Stomach (tissue), 9 donors: ENCODE measurements around the gene SORCS1. TPM values are rescaled to one million over a fixed set of nuclear protein-coding genes. Genes with fewer than 3 reads are reported as not detected.

Source experiments
- DNase-seq, 2 donors: peaks; one replicate each; pipeline versions ENCODE4 v3.0.0 to v3.0.0-alpha.2; 2013 to 2019
- H3K27ac ChIP-seq, 5 donors: fragments of 200-600 bp in 4 of 5; sonication (generic) in 4 of 5; one replicate each; pipeline ENCODE4 v1.5.1; 2013 to 2019; ENCODE audit warnings: mild to moderate bottlenecking in 1 of 5, moderate library complexity in 1 of 5
- H3K27me3 ChIP-seq, 3 donors: fragments of 200-600 bp; sonication (generic); one replicate each; pipeline ENCODE4 v1.5.1; 2017 to 2019; ENCODE audit warnings: mixed run types in 1 of 3
- H3K36me3 ChIP-seq, 4 donors: fragments of 200-600 bp; sonication (generic); 1 replicate in 3 of 4; 2 replicates in 1 of 4; pipeline ENCODE4 v1.5.1; 2016 to 2019
- H3K4me1 ChIP-seq, 4 donors: fragments of 200-600 bp; sonication (generic); one replicate each; pipeline ENCODE4 v1.5.1; 2016 to 2019
- H3K4me3 ChIP-seq, 4 donors: fragments of 200-600 bp; sonication (generic) in 3 of 4; one replicate each; pipeline ENCODE4 v1.5.1; 2016 to 2019; ENCODE audit warnings: mild to moderate bottlenecking in 1 of 4
- H3K9me3 ChIP-seq, 4 donors: fragments of 200-600 bp; sonication (generic); one replicate each; pipeline ENCODE4 v1.5.1; 2016 to 2019
- CTCF ChIP-seq, 7 experiments: fragments of 450-650 bp in 4 of 7; fragments of 200-600 bp in 3 of 7; sonication (generic) in 3 of 7; IDR thresholded peaks; one replicate each; pipeline ENCODE4 v1.5.1; 2016 to 2019; ENCODE audit warnings: antibody characterized with exemption in 7 of 7, control low read depth in 2 of 7, mild to moderate bottlenecking in 1 of 7
- EP300 ChIP-seq: sonication (generic); formaldehyde crosslinking; IDR thresholded peaks from one replicate; pipeline ENCODE4 v1.6.1; 2017; ENCODE audit warnings: antibody characterized with exemption
- POLR2A ChIP-seq, 4 donors: fragments of 450-650 bp; IDR thresholded peaks; one replicate each; pipeline ENCODE4 v1.6.1; 2016; ENCODE audit warnings: antibody characterized with exemption in 4 of 4, control low read depth in 2 of 4, mild to moderate bottlenecking in 1 of 4, moderate library complexity in 1 of 4
- POLR2AphosphoS5 ChIP-seq, 3 donors: sonication (generic); formaldehyde crosslinking; IDR thresholded peaks; one replicate each; pipeline ENCODE4 v1.6.1; 2016; ENCODE audit warnings: antibody characterized with exemption in 3 of 3
- WGBS, 5 donors: extraction: QIAGEN DNeasy Blood & Tissue Kit in 3 of 5; methylation state at CpG; one replicate each; pipeline versions ENCODE4 v1.1.5 to v1.1.7; 2013 to 2018; 5-methylcytosine and 5-hydroxymethylcytosine counted together
- intact Hi-C: fragments of 100-400 bp; cut with DNase I; formaldehyde crosslinking; loops from one replicate; pipeline ENCODE4 v1.15.1; 2023; ENCODE audit warnings: low total_unique reads
- polyA plus RNA-seq, 3 donors: library from polyadenylated mRNA; stranded (reverse); fragments of 200-250 nt; gene quantifications; one replicate each; pipeline ENCODE4 v1.2.3, GENCODE V29; 2013
- total RNA-seq, 5 donors: library from RNA; depleted of rRNA; stranded (reverse); fragments of >200 nt; gene quantifications; one replicate each; pipeline versions ENCODE4 v1.1.0 to v1.2.3, GENCODE V29; 2014 to 2016
- donor health status: healthy with polysubstance abuse.
- donor health status: Bipolar disorder and iron deficiency.
- donor health status: healthy.

SORCS1 gene
- total and polyA plus RNA-seq, 8 donors: 0.25 to 10.1 (median 0.69) TPM

- Histone ChIP-seq H3K36me3 (no peaks in the 10 kb centered on the region), H3K4me1 (peaks cover 0 to 43% (median 17%) of the 10 kb centered on the region in 4 donors), H3K27me3 (no peaks in the 10 kb centered on the region), H3K4me3 (no peak overlapping the region), H3K9me3 (no peaks in the 10 kb centered on the region), H3K27ac (peak overlapping the region in 3 of 5 donors; percentile 15 to 60 (median 35))
- DNase-seq: peak; percentile 26 to 56
- 21 to 35% (median 26%) methylated on average over 7 of the region's 7 CpGs for WGBS, 5 donors
- intact Hi-C loops: no loop called here
- no peak for TF ChIP-seq CTCF (IDR thresholded peaks at IDR 0.05)
- TF ChIP-seq POLR2A (IDR thresholded peaks at IDR 0.05): no peak
- no peak for TF ChIP-seq POLR2AphosphoS5 (IDR thresholded peaks at IDR 0.05)
- no peak for TF ChIP-seq EP300
Observed at GRCh38 chr10:106897719-106898118, 266.8 kb downstream of the SORCS1 start.

GRCh38 chr10:106894692-106895091 is 269.8 kb downstream of the SORCS1 start:
- WGBS, 5 donors: 12 to 37% (median 22%) methylated on average over 1 of the region's 1 CpG
- H3K9me3 ChIP-seq: no peaks in the 10 kb centered on the region
- peak in 1 of 2 donors; percentile 18 for DNase-seq
- no peak overlapping the region for H3K4me3 ChIP-seq
- peaks cover 0 to 43% (median 17%) of the 10 kb centered on the region in 4 donors for H3K4me1 ChIP-seq
- H3K27me3 ChIP-seq: no peaks in the 10 kb centered on the region
- TF ChIP-seq CTCF (IDR thresholded peaks at IDR 0.05) (no peak), POLR2A (IDR thresholded peaks at IDR 0.05) (no peak), POLR2AphosphoS5 (IDR thresholded peaks at IDR 0.05) (no peak), EP300 (no peak)
- H3K27ac ChIP-seq: peak overlapping the region in 3 of 5 donors; percentile 21 to 57 (median 23)
- intact Hi-C loops: no loop called here
- no peaks in the 10 kb centered on the region for H3K36me3 ChIP-seq

GRCh38 chr10:106877574-106877973 is 286.9 kb downstream of the SORCS1 start:
- no peak overlapping the region for H3K27ac ChIP-seq
- TF ChIP-seq POLR2A (IDR thresholded peaks at IDR 0.05) (no peak), EP300 (no peak), CTCF (IDR thresholded peaks at IDR 0.05) (no peak), POLR2AphosphoS5 (IDR thresholded peaks at IDR 0.05) (no peak)
- no peak overlapping the region for H3K4me3 ChIP-seq
- no peaks in the 10 kb centered on the region for H3K36me3 ChIP-seq
- 78 to 91% (median 84%) methylated on average over 5 of the region's 5 CpGs for WGBS, 5 donors
- intact Hi-C loops: no loop called here
- H3K9me3 ChIP-seq: peaks cover 0 to 5% (median 0%) of the 10 kb centered on the region in 4 donors
- no peak for DNase-seq
- no peaks in the 10 kb centered on the region for H3K27me3 ChIP-seq
- H3K4me1 ChIP-seq: no peaks in the 10 kb centered on the region

- intact Hi-C loops: no loop called here
- no peaks in the 10 kb centered on the region for H3K4me1 ChIP-seq
- WGBS, 5 donors: 72 to 94% (median 83%) methylated on average over 2 of the region's 2 CpGs
- TF ChIP-seq POLR2AphosphoS5 (IDR thresholded peaks at IDR 0.05) (no peak), POLR2A (IDR thresholded peaks at IDR 0.05) (no peak), CTCF (IDR thresholded peaks at IDR 0.05) (no peak), EP300 (no peak)
- no peak for DNase-seq
- no peak overlapping the region for H3K27ac ChIP-seq
- H3K9me3 ChIP-seq: peaks cover 0 to 15% (median 9%) of the 10 kb centered on the region in 4 donors
- no peak overlapping the region for H3K4me3 ChIP-seq
- H3K27me3 ChIP-seq: no peaks in the 10 kb centered on the region
- no peaks in the 10 kb centered on the region for H3K36me3 ChIP-seq
Observed at GRCh38 chr10:106874604-106874889, 290.0 kb downstream of the SORCS1 start.
